ENCODE data around the gene RNF167. TPM values are rescaled to one million over a fixed set of nuclear protein-coding genes. Genes with fewer than 3 reads are reported as not detected.

RNF167 gene
- total RNA-seq, 6 experiments from 2014 or later: 88.3 to 122 (median 97.6) TPM

DNA sequence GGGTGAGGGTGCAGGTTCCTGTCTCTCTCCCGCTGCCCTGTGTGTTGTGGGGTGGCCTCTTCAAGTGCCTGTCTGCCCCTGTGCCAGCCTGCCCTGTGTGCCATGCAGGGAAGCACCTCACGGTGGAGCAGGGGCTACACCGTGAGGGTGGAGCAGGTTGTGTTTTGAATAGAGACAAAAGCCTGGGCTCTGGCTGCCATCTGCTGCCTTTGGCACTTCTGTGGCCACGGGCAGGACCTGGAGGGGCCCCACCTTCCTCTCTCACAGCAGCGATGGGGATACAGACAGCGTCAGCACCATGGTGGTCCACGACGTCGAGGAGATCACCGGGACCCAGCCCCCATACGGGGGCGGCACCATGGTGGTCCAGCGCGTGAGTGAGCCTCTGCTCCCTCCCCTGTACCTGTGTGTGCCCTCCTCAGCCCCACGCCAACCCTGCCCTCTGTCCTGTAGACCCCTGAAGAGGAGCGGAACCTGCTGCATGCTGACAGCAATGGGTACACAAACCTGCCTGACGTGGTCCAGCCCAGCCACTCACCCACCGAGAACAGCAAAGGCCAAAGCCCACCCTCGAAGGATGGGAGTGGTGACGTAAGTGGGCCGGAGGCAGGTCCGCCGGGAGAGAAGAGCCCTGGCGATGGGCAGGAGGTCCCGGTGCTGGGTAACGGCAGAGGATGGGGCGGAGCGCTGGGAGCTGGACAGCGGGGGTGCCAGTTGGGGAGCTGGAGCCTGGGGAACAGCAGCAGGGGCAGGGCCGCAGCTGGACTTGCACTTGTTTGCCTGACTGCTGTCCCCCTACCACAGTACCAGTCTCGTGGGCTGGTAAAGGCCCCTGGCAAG is 46.1 kb upstream of the RNF167 start:
- H3K4me1 Mint-ChIP-seq (ENCODE audit: low read depth): no peaks in the 10 kb centered on the region
- DNase-seq: no peak

DNA sequence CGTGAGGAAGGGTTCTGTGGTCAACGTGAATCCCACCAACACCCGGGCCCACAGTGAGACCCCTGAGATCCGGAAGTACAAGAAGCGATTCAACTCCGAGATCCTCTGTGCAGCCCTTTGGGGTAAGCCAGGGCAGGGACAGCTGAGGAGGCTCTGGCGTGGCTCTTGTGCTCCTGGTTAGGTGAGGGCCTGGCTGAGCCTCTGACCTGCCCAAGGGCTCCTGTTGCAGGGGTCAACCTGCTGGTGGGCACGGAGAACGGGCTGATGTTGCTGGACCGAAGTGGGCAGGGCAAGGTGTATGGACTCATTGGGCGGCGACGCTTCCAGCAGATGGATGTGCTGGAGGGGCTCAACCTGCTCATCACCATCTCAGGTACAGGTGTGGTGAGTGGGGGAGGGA is 44.9 kb upstream of the RNF167 start:
- H3K4me3 Mint-ChIP-seq: no peak overlapping the region
- no peaks in the 10 kb centered on the region for H3K9me3 Mint-ChIP-seq
- no peak overlapping the region for H3K27ac Mint-ChIP-seq
- DNase-seq: no peak
- peaks cover 3% of the 10 kb centered on the region for H3K27me3 Mint-ChIP-seq (ENCODE audit: insufficient read depth)
- H3K4me1 Mint-ChIP-seq (ENCODE audit: low read depth): no peaks in the 10 kb centered on the region
- TF ChIP-seq, protein P1, sequence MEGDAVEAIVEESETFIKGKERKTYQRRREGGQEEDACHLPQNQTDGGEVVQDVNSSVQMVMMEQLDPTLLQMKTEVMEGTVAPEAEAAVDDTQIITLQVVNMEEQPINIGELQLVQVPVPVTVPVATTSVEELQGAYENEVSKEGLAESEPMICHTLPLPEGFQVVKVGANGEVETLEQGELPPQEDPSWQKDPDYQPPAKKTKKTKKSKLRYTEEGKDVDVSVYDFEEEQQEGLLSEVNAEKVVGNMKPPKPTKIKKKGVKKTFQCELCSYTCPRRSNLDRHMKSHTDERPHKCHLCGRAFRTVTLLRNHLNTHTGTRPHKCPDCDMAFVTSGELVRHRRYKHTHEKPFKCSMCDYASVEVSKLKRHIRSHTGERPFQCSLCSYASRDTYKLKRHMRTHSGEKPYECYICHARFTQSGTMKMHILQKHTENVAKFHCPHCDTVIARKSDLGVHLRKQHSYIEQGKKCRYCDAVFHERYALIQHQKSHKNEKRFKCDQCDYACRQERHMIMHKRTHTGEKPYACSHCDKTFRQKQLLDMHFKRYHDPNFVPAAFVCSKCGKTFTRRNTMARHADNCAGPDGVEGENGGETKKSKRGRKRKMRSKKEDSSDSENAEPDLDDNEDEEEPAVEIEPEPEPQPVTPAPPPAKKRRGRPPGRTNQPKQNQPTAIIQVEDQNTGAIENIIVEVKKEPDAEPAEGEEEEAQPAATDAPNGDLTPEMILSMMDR (IDR thresholded peaks at IDR 0.05): no peak
- 0 out of 2 replicates have a peak, but pooled peaks cover 10% of the 10 kb centered on the region for H3K36me3 Mint-ChIP-seq (ENCODE audit: low read depth)

More for the DNA sequence above, 46.1 kb upstream of the RNF167 start:
- H3K9me3 Mint-ChIP-seq: no peaks in the 10 kb centered on the region
- no peak overlapping the region for H3K27ac Mint-ChIP-seq
- no peak overlapping the region for H3K4me3 Mint-ChIP-seq
- peaks cover 3% of the 10 kb centered on the region for H3K27me3 Mint-ChIP-seq (ENCODE audit: insufficient read depth)
- TF ChIP-seq, protein P1 (IDR thresholded peaks at IDR 0.05): no peak
- 0 out of 2 replicates have a peak, but pooled peaks cover 10% of the 10 kb centered on the region for H3K36me3 Mint-ChIP-seq (ENCODE audit: low read depth)

DNA sequence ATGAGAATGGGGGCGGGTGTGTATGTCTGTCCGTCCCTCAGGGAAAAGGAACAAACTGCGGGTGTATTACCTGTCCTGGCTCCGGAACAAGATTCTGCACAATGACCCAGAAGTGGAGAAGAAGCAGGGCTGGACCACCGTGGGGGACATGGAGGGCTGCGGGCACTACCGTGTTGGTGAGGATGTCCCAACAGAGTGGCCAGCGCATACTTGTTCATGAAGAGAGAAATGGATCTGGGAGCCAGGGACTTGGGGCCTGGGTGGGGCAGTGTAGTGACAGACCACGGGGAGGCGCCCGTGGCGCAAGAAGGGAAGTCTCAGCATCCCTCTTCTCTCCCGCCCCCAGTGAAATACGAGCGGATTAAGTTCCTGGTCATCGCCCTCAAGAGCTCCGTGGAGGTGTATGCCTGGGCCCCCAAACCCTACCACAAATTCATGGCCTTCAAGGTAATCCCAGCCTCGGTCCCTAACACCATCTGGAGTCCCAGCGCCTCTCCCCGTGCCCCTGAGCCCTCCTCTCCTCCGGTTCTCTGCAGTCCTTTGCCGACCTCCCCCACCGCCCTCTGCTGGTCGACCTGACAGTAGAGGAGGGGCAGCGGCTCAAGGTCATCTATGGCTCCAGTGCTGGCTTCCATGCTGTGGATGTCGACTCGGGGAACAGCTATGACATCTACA is 44.3 kb upstream of the RNF167 start:
- 0 out of 2 replicates have a peak, but pooled peaks cover 10% of the 10 kb centered on the region for H3K36me3 Mint-ChIP-seq (ENCODE audit: low read depth)
- TF ChIP-seq, protein P1 (IDR thresholded peaks at IDR 0.05): peak; percentile 40
- H3K27ac Mint-ChIP-seq: no peak overlapping the region
- H3K4me1 Mint-ChIP-seq (ENCODE audit: low read depth): no peaks in the 10 kb centered on the region
- DNase-seq: no peak
- H3K9me3 Mint-ChIP-seq: no peaks in the 10 kb centered on the region
- no peak overlapping the region for H3K4me3 Mint-ChIP-seq
- H3K27me3 Mint-ChIP-seq (ENCODE audit: insufficient read depth): peaks cover 3% of the 10 kb centered on the region

DNA sequence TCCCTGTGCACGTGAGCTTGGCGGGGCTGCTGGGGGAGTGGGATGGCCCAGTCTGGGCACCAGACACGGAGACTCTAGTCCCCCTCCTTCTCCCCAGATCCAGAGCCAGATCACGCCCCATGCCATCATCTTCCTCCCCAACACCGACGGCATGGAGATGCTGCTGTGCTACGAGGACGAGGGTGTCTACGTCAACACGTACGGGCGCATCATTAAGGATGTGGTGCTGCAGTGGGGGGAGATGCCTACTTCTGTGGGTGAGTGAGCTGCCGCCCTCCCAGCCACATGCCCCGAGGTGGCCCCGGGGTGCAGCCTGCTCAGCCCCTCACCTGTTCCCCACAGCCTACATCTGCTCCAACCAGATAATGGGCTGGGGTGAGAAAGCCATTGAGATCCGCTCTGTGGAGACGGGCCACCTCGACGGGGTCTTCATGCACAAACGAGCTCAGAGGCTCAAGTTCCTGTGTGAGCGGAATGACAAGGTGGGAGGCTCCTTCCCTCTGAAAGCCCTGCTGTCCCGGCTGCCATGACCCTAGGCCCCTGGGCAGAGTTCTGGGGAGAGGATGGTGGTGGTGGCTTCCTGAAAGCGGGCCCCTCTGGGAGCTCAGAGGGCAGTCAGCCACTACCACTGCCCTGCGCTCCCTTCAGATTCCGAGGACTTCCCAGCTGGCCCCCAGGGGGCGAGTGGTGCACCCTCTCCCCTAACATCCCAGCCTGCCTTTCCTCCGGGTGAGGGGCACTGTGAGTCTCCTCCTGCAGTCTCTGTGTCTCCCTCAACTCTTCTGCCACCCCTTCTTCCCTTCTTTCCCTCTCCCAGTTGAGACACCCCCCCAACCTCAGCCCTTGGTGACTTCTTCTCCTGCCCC is 43.5 kb upstream of the RNF167 start:
- peaks cover 3% of the 10 kb centered on the region for H3K27me3 Mint-ChIP-seq (ENCODE audit: insufficient read depth)
- no peak overlapping the region for H3K27ac Mint-ChIP-seq
- no peaks in the 10 kb centered on the region for H3K9me3 Mint-ChIP-seq
- H3K4me3 Mint-ChIP-seq: no peak overlapping the region
- no peaks in the 10 kb centered on the region for H3K4me1 Mint-ChIP-seq (ENCODE audit: low read depth)
- TF ChIP-seq, protein P1 (IDR thresholded peaks at IDR 0.05): no peak
- 0 out of 2 replicates have a peak, but pooled peaks cover 10% of the 10 kb centered on the region for H3K36me3 Mint-ChIP-seq (ENCODE audit: low read depth)
- DNase-seq: no peak

DNA sequence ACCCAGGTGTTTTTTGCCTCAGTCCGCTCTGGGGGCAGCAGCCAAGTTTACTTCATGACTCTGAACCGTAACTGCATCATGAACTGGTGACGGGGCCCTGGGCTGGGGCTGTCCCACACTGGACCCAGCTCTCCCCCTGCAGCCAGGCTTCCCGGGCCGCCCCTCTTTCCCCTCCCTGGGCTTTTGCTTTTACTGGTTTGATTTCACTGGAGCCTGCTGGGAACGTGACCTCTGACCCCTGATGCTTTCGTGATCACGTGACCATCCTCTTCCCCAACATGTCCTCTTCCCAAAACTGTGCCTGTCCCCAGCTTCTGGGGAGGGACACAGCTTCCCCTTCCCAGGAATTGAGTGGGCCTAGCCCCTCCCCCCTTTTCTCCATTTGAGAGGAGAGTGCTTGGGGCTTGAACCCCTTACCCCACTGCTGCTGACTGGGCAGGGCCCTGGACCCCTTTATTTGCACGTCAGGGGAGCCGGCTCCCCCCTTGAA is 42.8 kb upstream of the RNF167 start:
- Mint-ChIP-seq H3K4me1 (ENCODE audit: low read depth) (no peaks in the 10 kb centered on the region), H3K27ac (no peak overlapping the region), H3K9me3 (no peaks in the 10 kb centered on the region), H3K36me3 (ENCODE audit: low read depth) (0 out of 2 replicates have a peak, but pooled peaks cover 10% of the 10 kb centered on the region), H3K27me3 (ENCODE audit: insufficient read depth) (peaks cover 3% of the 10 kb centered on the region; the same call in 1 of the 2 replicates), H3K4me3 (no peak overlapping the region)
- DNase-seq: no peak
- TF ChIP-seq, protein P1 (IDR thresholded peaks at IDR 0.05): no peak
